AG04449 (cell line): ENCODE measurements around the gene LY86.

Experiments
- CTCF ChIA-PET: fragments of 350-600 bp; formaldehyde crosslinking; extraction: SDS; loops from one replicate; lab custom pipeline; 2021; ENCODE audit warnings: antibody characterized with exemption; lab: Yijun Ruan, JAX
- POLR2A ChIA-PET: fragments of 400-600, 350-600 bp; formaldehyde crosslinking; extraction: SDS; loops from one replicate; lab custom pipeline; 2020; ENCODE audit warnings: antibody characterized with exemption, inconsistent platforms; lab: Yijun Ruan, JAX
- DNase-seq: peaks from one replicate; pipeline ENCODE4 v3.0.0-alpha.2; 2010; ENCODE audit warnings: low read depth, low spot score
- H3K4me3 ChIP-seq: 2 replicates; pipeline ENCODE4 v1.5.1; 2011; ENCODE audit warnings: low read depth, mild to moderate bottlenecking, control low read depth, low read length
- CTCF ChIP-seq: IDR thresholded peaks from one replicate; pipeline ENCODE4 v1.5.1; 2011; ENCODE audit warnings: mild to moderate bottlenecking, moderate library complexity, low read length, control low read depth, inconsistent platforms; ENCODE audit not compliant: insufficient read depth; ENCODE audit errors: missing control alignments

LY86 gene

GRCh38 chr6:6557886-6558285 lies 30.6 kb upstream of the LY86 start:
- ChIA-PET POLR2A (no interaction called here), CTCF (interaction anchor here (1.1 to 1.7 kb wide), 4 partner anchors 10 to 26 kb away, joined by 3 to 6 read pairs (median 4); no protein-coding TSS in a partner anchor)
- TF ChIP-seq CTCF: no peak
- no peak overlapping the region for H3K4me3 ChIP-seq
- no peak for DNase-seq

GRCh38 chr6:6559994-6560570 lies 28.4 kb upstream of the LY86 start:
- TF ChIP-seq CTCF: no peak
- no peak for DNase-seq
- ChIA-PET POLR2A (no interaction called here), CTCF (no interaction called here)
- no peak overlapping the region for H3K4me3 ChIP-seq

GRCh38 chr6:6560909-6561308 lies 27.6 kb upstream of the LY86 start:
- ChIA-PET POLR2A (no interaction called here), CTCF (no interaction called here)
- no peak for TF ChIP-seq CTCF
- no peak for DNase-seq
- no peak overlapping the region for H3K4me3 ChIP-seq

- ChIA-PET CTCF (no interaction called here), POLR2A (no interaction called here)
- H3K4me3 ChIP-seq: no peak overlapping the region
- TF ChIP-seq CTCF: no peak
- no peak for DNase-seq
Measured at GRCh38 chr6:6564154-6564553, 24.4 kb upstream of the LY86 start.

GRCh38 chr6:6565069-6565468 lies 23.5 kb upstream of the LY86 start:
- H3K4me3 ChIP-seq: no peak overlapping the region
- CTCF ChIA-PET: no interaction called here
- POLR2A ChIA-PET: no interaction called here
- DNase-seq: no peak
- TF ChIP-seq CTCF: no peak

GRCh38 chr6:6565488-6565887 lies 23.0 kb upstream of the LY86 start:
- POLR2A ChIA-PET: no interaction called here
- no peak overlapping the region for H3K4me3 ChIP-seq
- no peak for DNase-seq
- CTCF ChIA-PET: no interaction called here
- TF ChIP-seq CTCF: no peak
